Rectal smooth muscle tissue (tissue), 1 donor: ENCODE data around the gene SHC2.
A peak's percentile ranks its signal among the peaks of the same experiment; 100 is the strongest.

ENCODE experiments used
- H3K27ac ChIP-seq: one replicate; pipeline ENCODE4 v1.7.0; 2013; ENCODE audit warnings: low read depth, low read length, inconsistent platforms
- H3K27me3 ChIP-seq: one replicate; pipeline ENCODE4 v1.7.0; 2013; ENCODE audit warnings: low read length; ENCODE audit not compliant: control insufficient read depth, insufficient read depth
- H3K36me3 ChIP-seq: one replicate; pipeline ENCODE4 v1.7.0; 2013; ENCODE audit warnings: low read length; ENCODE audit not compliant: control insufficient read depth, insufficient read depth
- H3K4me1 ChIP-seq: one replicate; pipeline ENCODE4 v1.7.0; 2013; ENCODE audit warnings: low read length; ENCODE audit not compliant: control insufficient read depth, insufficient read depth
- H3K4me3 ChIP-seq: one replicate; pipeline ENCODE4 v1.7.0; 2013; ENCODE audit warnings: low read length
- H3K9ac ChIP-seq: one replicate; pipeline ENCODE4 v1.7.0; 2013; ENCODE audit warnings: low read length

Gene SHC2

GRCh38 chr19:496986-497385 is 36.2 kb upstream of the SHC2 start:
- Histone ChIP-seq H3K36me3 (no peaks in the 10 kb centered on the region), H3K27me3 (peaks cover 22% of the 10 kb centered on the region), H3K9ac (no peak overlapping the region), H3K4me1 (no peaks in the 10 kb centered on the region), H3K4me3 (no peak overlapping the region), H3K27ac (no peak overlapping the region)

- peaks cover 22% of the 10 kb centered on the region for H3K27me3 ChIP-seq
- no peaks in the 10 kb centered on the region for H3K4me1 ChIP-seq
- no peak within 1 kb of the TSS for H3K4me3 ChIP-seq
- H3K9ac ChIP-seq: no peak within 1 kb of the TSS
- H3K27ac ChIP-seq: no peak within 1 kb of the TSS
- no peaks in the 10 kb centered on the region for H3K36me3 ChIP-seq
These were observed 35.4 kb upstream of the SHC2 start, which contains the start of gene MADCAM1 for GRCh38 chr19:496112-496665. TSS of gene MADCAM1 (plus strand) at chr19:496486. CDS start at chr19:496500, 14 bp downstream.

- peaks cover 22% of the 10 kb centered on the region for H3K27me3 ChIP-seq
- H3K4me3 ChIP-seq: no peak overlapping the region
- H3K36me3 ChIP-seq: no peaks in the 10 kb centered on the region
- no peaks in the 10 kb centered on the region for H3K4me1 ChIP-seq
- H3K9ac ChIP-seq: no peak overlapping the region
- no peak overlapping the region for H3K27ac ChIP-seq
These were observed 34.7 kb upstream of the SHC2 start for GRCh38 chr19:495402-496111.

- no peak overlapping the region for H3K27ac ChIP-seq
- peaks cover 22% of the 10 kb centered on the region for H3K27me3 ChIP-seq
- H3K36me3 ChIP-seq: no peaks in the 10 kb centered on the region
- H3K4me1 ChIP-seq: no peaks in the 10 kb centered on the region
- H3K9ac ChIP-seq: no peak overlapping the region
- no peak overlapping the region for H3K4me3 ChIP-seq
These were observed 34.2 kb upstream of the SHC2 start for GRCh38 chr19:495081-495401.

GRCh38 chr19:494171-495080 is 33.6 kb upstream of the SHC2 start:
- no peaks in the 10 kb centered on the region for H3K36me3 ChIP-seq
- no peak overlapping the region for H3K4me3 ChIP-seq
- H3K4me1 ChIP-seq: no peaks in the 10 kb centered on the region
- H3K27ac ChIP-seq: no peak overlapping the region
- H3K9ac ChIP-seq: no peak overlapping the region
- peaks cover 17% of the 10 kb centered on the region for H3K27me3 ChIP-seq

GRCh38 chr19:493391-494170 is 32.7 kb upstream of the SHC2 start:
- Histone ChIP-seq H3K9ac (no peak overlapping the region), H3K27me3 (peaks cover 12% of the 10 kb centered on the region), H3K4me1 (no peaks in the 10 kb centered on the region), H3K36me3 (no peaks in the 10 kb centered on the region), H3K27ac (no peak overlapping the region), H3K4me3 (no peak overlapping the region)

- no peak overlapping the region for H3K27ac ChIP-seq
- H3K4me1 ChIP-seq: no peaks in the 10 kb centered on the region
- no peaks in the 10 kb centered on the region for H3K36me3 ChIP-seq
- H3K27me3 ChIP-seq: peaks cover 4% of the 10 kb centered on the region
- no peak overlapping the region for H3K4me3 ChIP-seq
- H3K9ac ChIP-seq: no peak overlapping the region
These were observed 31.3 kb upstream of the SHC2 start for GRCh38 chr19:492091-492531.

GRCh38 chr19:491146-491741 is 30.4 kb upstream of the SHC2 start:
- Histone ChIP-seq H3K36me3 (no peaks in the 10 kb centered on the region), H3K27ac (no peak overlapping the region), H3K4me3 (no peak overlapping the region), H3K9ac (no peak overlapping the region), H3K4me1 (no peaks in the 10 kb centered on the region), H3K27me3 (peaks cover 4% of the 10 kb centered on the region)

GRCh38 chr19:489418-490196 is 28.8 kb upstream of the SHC2 start:
- H3K27me3 ChIP-seq: no peaks in the 10 kb centered on the region
- H3K4me3 ChIP-seq: peak overlapping the region; percentile 61
- H3K27ac ChIP-seq: peak overlapping the region; percentile 92
- H3K9ac ChIP-seq: peak overlapping the region; percentile 62
- no peaks in the 10 kb centered on the region for H3K4me1 ChIP-seq
- no peaks in the 10 kb centered on the region for H3K36me3 ChIP-seq

GRCh38 chr19:488505-489417 is 27.9 kb upstream of the SHC2 start:
- H3K9ac ChIP-seq: peak overlapping the region; percentile 68
- no peaks in the 10 kb centered on the region for H3K36me3 ChIP-seq
- H3K27ac ChIP-seq: peak overlapping the region; percentile 92
- peak overlapping the region; percentile 68 for H3K4me3 ChIP-seq
- no peaks in the 10 kb centered on the region for H3K4me1 ChIP-seq
- H3K27me3 ChIP-seq: no peaks in the 10 kb centered on the region
